ENCODE data around the gene TRAPPC2. TPM values are rescaled to one million over a fixed set of nuclear protein-coding genes. Genes with fewer than 3 reads are reported as not detected.

TRAPPC2 gene
- total RNA-seq, 1 experiment from 2014 or later: 11.9 TPM

DNA sequence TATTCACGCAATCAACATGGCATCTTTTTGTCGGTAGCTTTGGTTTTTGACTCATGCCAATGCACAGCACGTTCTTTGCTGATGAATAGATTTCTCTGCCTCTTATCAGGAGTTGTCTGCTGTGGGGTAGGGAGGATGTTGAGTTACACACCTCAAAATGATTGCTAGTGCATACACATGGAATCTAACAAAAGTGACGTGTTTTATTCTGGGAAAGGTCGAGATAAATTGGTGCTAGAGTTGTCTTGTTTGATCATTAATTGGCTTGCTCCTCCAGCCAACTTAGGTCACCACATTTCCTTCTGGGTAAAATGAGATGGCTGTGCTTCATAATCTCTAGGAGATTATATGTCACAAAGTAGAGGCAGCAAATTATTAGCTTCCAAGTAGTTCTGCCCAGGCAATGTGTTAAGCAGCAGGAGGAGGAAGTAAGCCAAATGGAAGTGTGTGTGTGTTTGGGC is 41.6 kb downstream of the TRAPPC2 start:
- peak overlapping the region; percentile 34 for H3K9ac ChIP-seq (ENCODE audit: low read length)
- peak overlapping the region; percentile 73 for H3K27ac ChIP-seq (ENCODE audit: low read depth, low read length)
- ATAC-seq (peak; percentile 46), DNase-seq (ENCODE audit: low read depth, low spot score) (peak; percentile 31)
- H3K9me2 ChIP-seq (ENCODE audit: insufficient read depth): no peaks in the 10 kb centered on the region
- H3K36me3 ChIP-seq (ENCODE audit: control insufficient read depth in 1 of 2, insufficient read depth in 2 of 2, low read length in 2 of 2): no peaks in the 10 kb centered on the region
- CTCF ChIA-PET: interaction anchor here (1.7 kb wide), 1 partner anchor 186 kb away, joined by 5 read pairs; no protein-coding TSS in a partner anchor
- POLR2A ChIA-PET: no interaction called here
- H3K4me1 ChIP-seq (ENCODE audit: control insufficient read depth in 1 of 2, insufficient read depth in 2 of 2, low read length in 2 of 2): peaks cover 40 to 56% of the 10 kb centered on the region in 2 experiments
- H2AFZ ChIP-seq (ENCODE audit: low read depth, low read length, poor library complexity, severe bottlenecking): no peak overlapping the region
- RAD21 ChIA-PET (ENCODE audit: low non-redundant PET in 1 of 2, low total read pairs in 2 of 2, uncharacterized antibody in 2 of 2, unreplicated experiment in 2 of 2): no interaction called here
- peaks cover 85% of the 10 kb centered on the region for H3K79me2 ChIP-seq (ENCODE audit: insufficient read depth, low read length)
- 0 out of 2 replicates have a peak, but pooled peaks cover 4% of the 10 kb centered on the region for H4K20me1 ChIP-seq (ENCODE audit: insufficient read depth)
- no peaks in the 10 kb centered on the region for H3K9me3 ChIP-seq (ENCODE audit: control insufficient read depth in 1 of 2, insufficient read depth in 1 of 2, low read depth in 1 of 2, low read length in 2 of 2)
- no peak for TF ChIP-seq FOSL1 (IDR thresholded peaks at IDR 0.05; ENCODE audit: low read depth)
- 0 out of 2 replicates have a peak, but pooled peaks have one; percentile 28 for TF ChIP-seq CBX3 (IDR thresholded peaks at IDR 0.05; ENCODE audit: low read depth)
- TF ChIP-seq YY1 (IDR thresholded peaks at IDR 0.05; ENCODE audit: extremely low read depth, insufficient replicate concordance, low read depth, low read length): no peak
- no peak for TF ChIP-seq SP1 (IDR thresholded peaks at IDR 0.05; ENCODE audit: low read depth)
- no peaks in the 10 kb centered on the region for H3K27me3 ChIP-seq (ENCODE audit: insufficient read depth, low read length)
- peak overlapping the region in 1 of 2 experiments; percentile 31; a peak in 2 of 4 replicates for H3K4me3 ChIP-seq (replicated peaks in 1 of 2; ENCODE audit: low read depth in 1 of 2, low read length in 2 of 2)
- no TSS peak for BruUV-seq (replicated peaks)
- peak overlapping the region; percentile 87 for H3K4me2 ChIP-seq (ENCODE audit: low read length)
- intact Hi-C loops (cut with micrococcal nuclease): loop anchor here (5.0 kb wide), 1 partner anchor 40 kb away; the partner anchor contains the start of genes OFD1 and TRAPPC2

DNA sequence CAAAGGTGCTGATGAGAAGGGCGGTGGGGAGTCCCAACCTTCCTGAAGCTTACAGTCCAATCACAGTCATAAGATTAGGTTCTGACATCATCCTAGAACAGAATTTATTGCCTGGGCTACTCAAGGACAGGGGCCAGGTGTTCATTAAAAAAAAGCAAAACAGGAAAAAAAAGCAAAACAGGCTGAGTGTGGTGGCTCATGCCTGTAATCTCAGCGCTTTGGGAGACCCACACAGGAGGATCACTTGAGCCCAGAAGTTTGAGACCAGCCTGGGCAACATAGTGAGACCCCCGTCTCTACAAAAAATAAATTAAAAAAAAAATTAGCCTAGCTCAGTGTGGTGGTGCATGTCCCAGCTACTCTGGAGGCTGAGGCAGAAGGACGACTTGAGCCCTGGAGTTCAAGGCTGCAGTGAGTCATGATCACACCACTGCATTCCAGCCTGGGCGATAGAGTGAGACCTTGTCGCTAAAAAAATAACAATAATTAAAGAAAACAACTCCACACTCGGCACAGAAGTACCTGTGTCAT is 42.5 kb downstream of the TRAPPC2 start:
- ChIA-PET CTCF (interaction anchor here (1.7 kb wide), 2 partner anchors 33 to 185 kb away, joined by 5 to 7 read pairs; no protein-coding TSS in a partner anchor), POLR2A (no interaction called here), RAD21 (ENCODE audit: low non-redundant PET in 1 of 2, low total read pairs in 2 of 2, uncharacterized antibody in 2 of 2, unreplicated experiment in 2 of 2) (no interaction called here)
- no peak overlapping the region for H2AFZ ChIP-seq (ENCODE audit: low read depth, low read length, poor library complexity, severe bottlenecking)
- no peak for DNase-seq (ENCODE audit: low read depth, low spot score)
- H3K9me2 ChIP-seq (ENCODE audit: insufficient read depth): no peaks in the 10 kb centered on the region
- H3K4me3 ChIP-seq (replicated peaks in 1 of 2; ENCODE audit: low read depth in 1 of 2, low read length in 2 of 2): peak overlapping the region; percentile 13 to 31; a peak in 2 of 4 replicates
- H4K20me1 ChIP-seq (ENCODE audit: insufficient read depth): 0 out of 2 replicates have a peak, but pooled peaks cover 4% of the 10 kb centered on the region
- BruUV-seq (replicated peaks): no TSS peak
- no peaks in the 10 kb centered on the region for H3K36me3 ChIP-seq (ENCODE audit: control insufficient read depth in 1 of 2, insufficient read depth in 2 of 2, low read length in 2 of 2)
- H3K9me3 ChIP-seq (ENCODE audit: control insufficient read depth in 1 of 2, insufficient read depth in 1 of 2, low read depth in 1 of 2, low read length in 2 of 2): no peaks in the 10 kb centered on the region
- H3K4me2 ChIP-seq (ENCODE audit: low read length): peak overlapping the region; percentile 87
- peaks cover 40 to 56% of the 10 kb centered on the region in 2 experiments for H3K4me1 ChIP-seq (ENCODE audit: control insufficient read depth in 1 of 2, insufficient read depth in 2 of 2, low read length in 2 of 2)
- H3K27me3 ChIP-seq (ENCODE audit: insufficient read depth, low read length): no peaks in the 10 kb centered on the region
- TF ChIP-seq FOSL1 (IDR thresholded peaks at IDR 0.05; ENCODE audit: low read depth) (peak; percentile 39; the same call in 1 of the 2 replicates), YY1 (IDR thresholded peaks at IDR 0.05; ENCODE audit: extremely low read depth, insufficient replicate concordance, low read depth, low read length) (no peak), JUND (IDR thresholded peaks at IDR 0.05) (peak; percentile 26), SP1 (IDR thresholded peaks at IDR 0.05; ENCODE audit: low read depth) (peak; percentile 19; the same call in 1 of the 2 replicates)
- peak overlapping the region; percentile 73 for H3K27ac ChIP-seq (ENCODE audit: low read depth, low read length)
- H3K79me2 ChIP-seq (ENCODE audit: insufficient read depth, low read length): peaks cover 76% of the 10 kb centered on the region
- intact Hi-C loops (cut with micrococcal nuclease): loop anchor here (2.0 to 5.0 kb wide), 2 partner anchors 33 to 40 kb away; partner anchors contain the start of genes OFD1 and TRAPPC2
- H3K9ac ChIP-seq (ENCODE audit: low read length): peak overlapping the region; percentile 34
- peak; percentile 56 for ATAC-seq
